ENCODE data around the gene GMEB2.

GMEB2 gene

DNA sequence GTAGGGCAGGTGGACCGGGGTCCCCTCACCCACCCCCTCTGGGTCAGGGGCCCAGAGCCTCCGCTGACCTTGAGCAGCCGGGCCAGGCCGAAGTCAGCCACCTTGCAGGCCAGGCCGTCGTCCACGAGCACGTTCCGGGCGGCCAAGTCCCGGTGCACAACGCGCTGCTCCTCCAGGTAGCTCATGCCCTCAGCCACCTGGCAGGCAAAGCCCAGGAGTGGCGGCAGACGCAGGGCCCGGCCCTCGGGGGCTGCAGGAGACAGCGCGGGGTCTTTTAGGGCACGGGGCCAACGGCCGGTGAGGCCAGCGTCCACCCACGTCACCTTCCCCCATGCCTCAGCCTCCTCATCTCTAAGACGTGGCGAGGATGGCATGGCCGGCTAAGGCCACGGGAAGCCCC lies 85.5 kb downstream of the GMEB2 start:
- Mint-ChIP-seq H3K4me1 (peaks cover 83% of the 10 kb centered on the region), H3K4me3 (no peak overlapping the region), H3K36me3 (no peaks in the 10 kb centered on the region), H3K9me3 (no peaks in the 10 kb centered on the region), H3K27me3 (peaks cover 3% of the 10 kb centered on the region), H3K27ac (no peak overlapping the region)
- ATAC-seq = no peak

- Mint-ChIP-seq H3K4me3 (no peak overlapping the region), H3K27ac (no peak overlapping the region), H3K4me1 (peaks cover 81% of the 10 kb centered on the region), H3K36me3 (no peaks in the 10 kb centered on the region), H3K27me3 (peaks cover 8% of the 10 kb centered on the region), H3K9me3 (no peaks in the 10 kb centered on the region)
- no peak for ATAC-seq
These were observed 86.3 kb downstream of the GMEB2 start for GRCh38 chr20:63540417-63541186.

- H3K4me3 Mint-ChIP-seq = no peak overlapping the region
- no peak for ATAC-seq
- H3K9me3 Mint-ChIP-seq = no peaks in the 10 kb centered on the region
- H3K27ac Mint-ChIP-seq = peak overlapping the region; percentile 60
- no peaks in the 10 kb centered on the region for H3K36me3 Mint-ChIP-seq
- H3K27me3 Mint-ChIP-seq = peaks cover 8% of the 10 kb centered on the region
- H3K4me1 Mint-ChIP-seq = peaks cover 72% of the 10 kb centered on the region
These were observed 87.2 kb downstream of the GMEB2 start for GRCh38 chr20:63539441-63540370.

GRCh38 chr20:63539092-63539430 lies 87.8 kb downstream of the GMEB2 start:
- Mint-ChIP-seq H3K27ac (peak overlapping the region; percentile 60), H3K4me3 (no peak overlapping the region)
- no peak for ATAC-seq

DNA sequence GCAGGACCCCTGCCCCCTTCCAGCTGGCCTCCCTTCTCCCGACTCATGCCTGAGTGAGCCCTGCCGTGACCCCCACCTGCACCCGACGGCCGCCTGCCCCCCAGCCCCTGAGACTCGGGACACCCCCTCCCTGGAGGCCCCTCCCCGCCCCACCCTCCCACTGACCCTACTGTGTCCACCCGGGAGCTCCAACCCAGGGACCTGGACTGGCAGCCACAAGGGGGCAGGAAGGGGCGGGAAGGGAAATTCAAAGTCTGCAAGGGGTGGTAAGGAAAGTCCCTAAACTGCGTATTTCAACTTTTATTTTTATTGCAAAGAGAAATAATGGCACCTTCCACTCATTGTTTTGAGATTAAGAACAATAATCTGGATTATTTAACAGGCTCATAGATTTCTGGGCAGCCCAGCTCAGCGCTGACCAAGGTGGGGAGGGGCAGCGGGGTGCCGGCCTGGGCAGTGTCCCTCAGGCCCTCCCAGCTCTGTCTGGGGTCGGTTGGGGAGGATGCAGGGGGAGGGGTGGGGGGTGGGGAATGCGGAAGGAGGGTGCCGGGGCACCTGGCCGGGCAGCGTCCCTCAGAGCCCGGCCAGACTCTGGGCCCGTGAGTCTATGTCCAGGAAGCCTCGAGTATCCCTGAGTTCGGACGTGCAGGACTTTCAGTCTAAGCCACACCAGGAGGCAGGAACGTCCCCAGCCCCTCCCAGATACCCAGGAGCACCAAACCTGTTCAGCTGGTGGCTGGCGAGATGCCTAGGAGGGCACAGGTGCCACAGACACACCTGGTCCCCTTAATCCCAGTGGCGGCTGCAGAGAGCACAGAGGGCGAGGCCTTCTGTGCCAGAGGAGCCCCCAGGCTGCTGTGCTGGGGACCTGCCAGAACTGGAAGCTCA lies 88.5 kb downstream of the GMEB2 start:
- peak overlapping the region; percentile 60 for H3K27ac Mint-ChIP-seq
- H3K27me3 Mint-ChIP-seq = peaks cover 13% of the 10 kb centered on the region
- H3K36me3 Mint-ChIP-seq = no peaks in the 10 kb centered on the region
- H3K9me3 Mint-ChIP-seq = no peaks in the 10 kb centered on the region
- ATAC-seq = no peak
- H3K4me3 Mint-ChIP-seq = peak overlapping the region; percentile 70
- peaks cover 59% of the 10 kb centered on the region for H3K4me1 Mint-ChIP-seq

More at GRCh38 chr20:63539092-63539430, 87.8 kb downstream of the GMEB2 start:
- no peaks in the 10 kb centered on the region for H3K36me3 Mint-ChIP-seq
- H3K9me3 Mint-ChIP-seq = no peaks in the 10 kb centered on the region
- peaks cover 8% of the 10 kb centered on the region for H3K27me3 Mint-ChIP-seq
- peaks cover 66% of the 10 kb centered on the region for H3K4me1 Mint-ChIP-seq
